ENCODE data around the gene AHI1.
"Not testable (repeated sequence)": the region's sequence is repeated elsewhere in the genome, so short reads cannot be mapped to it uniquely, and the experiment has no call there.

Gene AHI1

GRCh38 chr6:135251498-135252441 is 245.8 kb downstream of the AHI1 start:
- H3K27ac ChIP-seq: no peak overlapping the region
- TF ChIP-seq ZFX (IDR thresholded peaks at IDR 0.05; ENCODE audit: borderline replicate concordance) (no peak), CTCF (IDR thresholded peaks at IDR 0.05) (no peak)

GRCh38 chr6:135250751-135251497 is 246.6 kb downstream of the AHI1 start:
- H3K27ac ChIP-seq: no peak overlapping the region

DNA sequence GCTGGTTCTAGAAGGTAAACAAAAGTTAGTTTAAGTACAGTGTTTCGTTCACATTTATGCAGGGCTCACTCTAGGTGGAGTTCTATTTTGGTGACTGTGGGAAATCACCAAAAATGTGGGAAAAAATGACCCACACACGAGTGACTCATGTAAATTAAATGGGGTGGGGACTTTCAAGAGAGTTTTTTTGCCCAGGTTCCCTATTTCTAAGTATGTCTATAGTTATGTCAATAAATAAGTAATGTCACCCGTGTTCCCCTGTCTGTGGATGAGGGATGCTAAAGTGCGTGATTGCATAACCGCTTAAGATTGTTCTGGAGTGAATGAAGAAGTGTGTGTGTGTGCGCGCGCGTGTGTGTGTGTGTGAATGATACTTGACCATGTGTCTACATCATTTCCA is 247.3 kb downstream of the AHI1 start:
- TF ChIP-seq ZFX (IDR thresholded peaks at IDR 0.05; ENCODE audit: borderline replicate concordance) (no peak), CTCF (IDR thresholded peaks at IDR 0.05) (no peak)

More at GRCh38 chr6:135250751-135251497, 246.6 kb downstream of the AHI1 start:
- TF ChIP-seq CTCF (IDR thresholded peaks at IDR 0.05) (no peak), ZFX (IDR thresholded peaks at IDR 0.05; ENCODE audit: borderline replicate concordance) (no peak)

DNA sequence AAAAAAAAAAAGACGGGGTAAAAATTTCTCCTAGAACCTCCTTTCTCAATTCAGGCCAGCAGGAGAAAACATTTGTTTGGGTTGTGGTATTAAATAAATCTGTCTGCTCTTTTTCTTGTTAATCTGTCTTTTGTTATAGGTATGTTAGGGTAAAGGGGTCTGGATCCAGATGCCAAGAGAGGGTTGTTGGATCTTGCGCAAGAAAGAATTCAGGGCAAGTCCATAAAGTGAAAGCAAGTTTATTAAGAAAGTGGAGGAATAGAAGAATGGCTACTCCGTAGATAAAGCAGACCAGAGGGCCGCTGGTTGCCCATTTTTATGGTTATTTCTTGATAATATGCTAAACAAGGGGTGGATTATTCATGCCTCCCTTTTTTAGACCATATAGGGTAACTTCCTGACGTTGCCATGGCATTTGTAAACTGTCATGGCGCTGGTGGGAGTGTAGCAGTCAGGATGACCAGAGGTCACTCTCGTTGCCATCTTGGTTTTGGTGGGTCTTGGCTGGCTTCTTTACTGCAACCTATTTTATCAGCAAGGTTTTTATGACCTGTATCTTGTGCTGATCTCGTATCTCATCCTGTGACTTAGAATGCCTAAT is 251.0 kb downstream of the AHI1 start:
- not testable (repeated sequence) for H3K27ac ChIP-seq

More for the DNA sequence above, 247.3 kb downstream of the AHI1 start:
- no peak overlapping the region for H3K27ac ChIP-seq

- H3K27ac ChIP-seq: no peak overlapping the region
- no peak for TF ChIP-seq CTCF (IDR thresholded peaks at IDR 0.05)
- TF ChIP-seq ZFX (IDR thresholded peaks at IDR 0.05; ENCODE audit: borderline replicate concordance): no peak
These were observed 252.7 kb downstream of the AHI1 start for GRCh38 chr6:135244805-135245204.

GRCh38 chr6:135243871-135244796 is 253.4 kb downstream of the AHI1 start:
- H3K27ac ChIP-seq: no peak overlapping the region
- TF ChIP-seq ZFX (IDR thresholded peaks at IDR 0.05; ENCODE audit: borderline replicate concordance) (no peak), CTCF (IDR thresholded peaks at IDR 0.05) (no peak)

DNA sequence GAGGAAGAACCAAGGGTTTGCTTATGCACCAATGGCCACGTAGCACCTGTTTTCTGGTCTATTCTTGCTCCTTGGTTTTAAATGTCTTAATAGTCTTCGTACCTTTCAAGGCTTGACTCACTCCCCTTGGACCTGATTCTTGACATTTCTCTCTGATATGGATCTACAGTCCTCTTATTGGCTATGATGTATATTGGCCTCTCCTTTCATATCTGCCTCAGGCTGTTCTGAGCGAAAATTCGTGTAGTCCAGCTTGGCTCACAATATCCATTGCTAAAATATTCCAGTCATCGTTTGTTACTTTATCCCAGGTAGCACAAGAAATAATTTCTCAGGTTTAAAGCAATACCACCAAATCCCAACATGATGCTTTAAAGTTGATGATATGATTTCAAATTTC is 256.8 kb downstream of the AHI1 start:
- H3K27ac ChIP-seq: no peak overlapping the region
- TF ChIP-seq ZFX (IDR thresholded peaks at IDR 0.05; ENCODE audit: borderline replicate concordance) (no peak), CTCF (IDR thresholded peaks at IDR 0.05) (no peak)
